Ishikawa (cell line): ENCODE measurements around the gene CD58.

Experiments
- CEBPB ChIP-seq: IDR thresholded peaks from 2 replicates; pipeline ENCODE4 v1.6.1; 2012
- CREB1 ChIP-seq: IDR thresholded peaks from 2 replicates; pipeline ENCODE4 v1.6.1; 2012; ENCODE audit warnings: low read depth
- EGR1 ChIP-seq: IDR thresholded peaks from 2 replicates; pipeline ENCODE4 v1.6.1; 2012
- EP300 ChIP-seq: IDR thresholded peaks from 2 replicates; pipeline ENCODE4 v1.6.1; 2012; ENCODE audit warnings: borderline replicate concordance
- FOXM1 ChIP-seq: IDR thresholded peaks from 2 replicates; pipeline ENCODE4 v1.6.1; 2012; ENCODE audit warnings: low read depth, borderline replicate concordance
- NFIC ChIP-seq: IDR thresholded peaks from 2 replicates; pipeline ENCODE4 v1.6.1; 2012
- RAD21 ChIP-seq: IDR thresholded peaks from 2 replicates; pipeline ENCODE4 v1.6.1; 2012; ENCODE audit warnings: low read depth
- REST ChIP-seq: IDR thresholded peaks from 2 replicates; pipeline ENCODE4 v1.6.1; 2012; ENCODE audit warnings: low read depth, mild to moderate bottlenecking
- TAF1 ChIP-seq: IDR thresholded peaks from 2 replicates; pipeline ENCODE4 v1.6.1; 2012; ENCODE audit warnings: low read depth, mild to moderate bottlenecking
- TCF12 ChIP-seq: IDR thresholded peaks from 2 replicates; pipeline ENCODE4 v1.6.1; 2012; ENCODE audit warnings: low read depth
- TEAD4 ChIP-seq: IDR thresholded peaks from 2 replicates; pipeline ENCODE4 v1.6.1; 2012
- USF1 ChIP-seq: IDR thresholded peaks from 2 replicates; pipeline ENCODE4 v1.6.1; 2012
- YY1 ChIP-seq: IDR thresholded peaks from 2 replicates; pipeline ENCODE4 v1.6.1; 2012; ENCODE audit warnings: low read depth
- ZBTB7A ChIP-seq: IDR thresholded peaks from 2 replicates; pipeline ENCODE4 v1.6.1; 2012; ENCODE audit warnings: low read depth
- TF ChIP-seq, protein P1 (sequence below): IDR thresholded peaks from 2 replicates; pipeline ENCODE4 v1.6.1; 2012

The CD58 gene

GRCh38 chr1:116475850-116476218, 95.0 kb downstream of the CD58 start:
- TF ChIP-seq, protein P1, sequence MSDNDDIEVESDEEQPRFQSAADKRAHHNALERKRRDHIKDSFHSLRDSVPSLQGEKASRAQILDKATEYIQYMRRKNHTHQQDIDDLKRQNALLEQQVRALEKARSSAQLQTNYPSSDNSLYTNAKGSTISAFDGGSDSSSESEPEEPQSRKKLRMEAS, result no peak
- TF ChIP-seq TAF1 (no peak), EGR1 (no peak), RAD21 (no peak)

GRCh38 chr1:116474921-116475849, 95.6 kb downstream of the CD58 start:
- TF ChIP-seq ZBTB7A (no peak), EP300 (no peak), TAF1 (no peak), CREB1 (no peak), TCF12 (no peak), YY1 (no peak), USF1 (no peak), REST (no peak), TEAD4 (no peak), CEBPB (no peak), EGR1 (no peak), NFIC (no peak), FOXM1 (no peak), RAD21 (no peak)
- TF ChIP-seq, protein P1, result no peak

DNA sequence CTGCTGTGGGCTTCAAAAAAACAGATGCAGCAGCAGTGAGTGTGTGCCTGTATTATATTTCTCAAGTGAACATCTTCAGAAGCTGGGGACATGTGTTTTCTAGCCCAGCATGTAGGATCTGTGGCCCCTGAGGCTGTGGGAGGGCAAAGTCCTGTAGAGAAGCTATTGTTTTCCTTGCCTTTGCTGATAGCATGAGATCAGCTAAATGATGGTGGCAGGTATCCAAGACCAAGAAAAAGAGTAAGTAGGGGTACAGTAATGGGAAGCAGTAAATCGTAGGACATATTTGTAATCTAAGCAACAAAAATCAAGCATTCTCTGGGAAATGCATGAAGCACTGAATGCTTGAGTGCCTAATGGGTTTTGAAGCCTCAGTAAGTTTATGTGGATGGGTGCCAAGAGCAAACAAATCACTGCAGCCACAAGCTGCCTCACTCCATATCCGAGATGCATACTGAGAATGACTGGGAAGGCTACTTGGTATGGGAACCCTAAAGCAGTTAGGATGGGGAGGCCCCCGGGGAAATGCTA, 98.3 kb downstream of the CD58 start:
- TF ChIP-seq ZBTB7A, result no peak
- no peak for TF ChIP-seq CEBPB
- 0 out of 2 replicates have a peak, but pooled peaks have one; percentile 42 for TF ChIP-seq EP300
- TF ChIP-seq, protein P1, result no peak
- TF ChIP-seq CREB1, result no peak
- TF ChIP-seq TEAD4, result peak; percentile 44; the same call in 1 of the 2 replicates
- no peak for TF ChIP-seq USF1
- peak; percentile 86 for TF ChIP-seq NFIC
- TF ChIP-seq YY1, result no peak
- no peak for TF ChIP-seq FOXM1
- TF ChIP-seq EGR1, result no peak
- peak; percentile 68 for TF ChIP-seq TCF12
- no peak for TF ChIP-seq RAD21
- TF ChIP-seq TAF1, result no peak
- TF ChIP-seq REST, result no peak

DNA sequence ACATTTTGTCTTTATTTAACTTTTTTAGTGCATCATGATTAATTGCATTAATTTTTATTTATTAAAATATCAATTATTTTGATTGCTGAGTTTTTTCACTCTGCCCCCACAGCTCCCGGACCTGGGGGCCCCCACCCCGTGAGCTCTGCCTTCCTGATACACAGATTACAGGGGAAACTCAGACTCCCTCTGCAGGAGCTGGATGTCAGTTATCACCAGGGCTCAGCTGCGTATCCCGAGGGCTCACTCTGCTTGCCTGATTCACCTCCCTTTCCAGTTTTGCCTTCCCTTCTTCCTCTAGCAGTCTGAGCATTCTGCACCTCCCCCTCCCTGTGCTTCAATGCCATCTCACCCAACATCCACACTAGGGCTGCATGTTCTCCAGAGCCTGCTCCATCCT, 99.6 kb downstream of the CD58 start:
- TF ChIP-seq FOXM1 (no peak), NFIC (no peak), USF1 (no peak), ZBTB7A (no peak), TAF1 (no peak), EP300 (no peak), CEBPB (no peak), REST (no peak), EGR1 (no peak), CREB1 (no peak), TEAD4 (no peak), RAD21 (no peak), YY1 (no peak), TCF12 (no peak)
- TF ChIP-seq, protein P1, result no peak
